Neural cell (in vitro differentiated cells): ENCODE data around the gene AMDHD2. TPM values are rescaled to one million over a fixed set of nuclear protein-coding genes. Genes with fewer than 3 reads are reported as not detected.

Source experiments
- H2AFZ ChIP-seq: fragments of 200-600, 300-800 bp; sonication (generic), shearing (Covaris generic); 2 replicates; pipeline ENCODE4 v1.6.0; 2014; ENCODE audit warnings: low read depth, mild to moderate bottlenecking, antibody characterized with exemption, low read length, moderate library complexity
- H3F3A ChIP-seq: fragments of 200-600 bp; shearing (Covaris generic); 2 replicates; pipeline ENCODE4 v1.6.1; 2016; ENCODE audit warnings: mild to moderate bottlenecking, moderate library complexity, mixed read lengths, antibody characterized with exemption, low read length; ENCODE audit not compliant: insufficient read depth, poor library complexity, severe bottlenecking
- H3K27ac ChIP-seq: fragments of 200-600, 300-800 bp; sonication (generic), shearing (Covaris generic); 2 replicates; pipeline ENCODE4 v1.5.1; 2014; ENCODE audit warnings: mild to moderate bottlenecking, low read length, moderate library complexity
- H3K27me3 ChIP-seq: fragments of 300-800, 200-600 bp; sonication (generic), shearing (Covaris generic); 2 replicates; pipeline ENCODE4 v1.6.0; 2014; ENCODE audit warnings: mild to moderate bottlenecking, low read depth, low read length, moderate library complexity; ENCODE audit not compliant: insufficient read depth
- H3K36me3 ChIP-seq: fragments of 300-800, 200-600 bp; sonication (generic), shearing (Covaris generic); 2 replicates; pipeline ENCODE4 v1.5.1; 2014; ENCODE audit warnings: mild to moderate bottlenecking, antibody characterized with exemption, low read length, moderate library complexity; ENCODE audit not compliant: insufficient read depth
- H3K4me2 ChIP-seq: fragments of 300-800, 200-600 bp; sonication (generic), shearing (Covaris generic); 2 replicates; pipeline ENCODE4 v1.6.0; 2014; ENCODE audit warnings: mild to moderate bottlenecking, low read length
- H3K4me3 ChIP-seq: fragments of 300-800, 200-600 bp; sonication (generic), shearing (Covaris generic); 2 replicates; pipeline ENCODE4 v1.5.1; 2014; ENCODE audit warnings: mild to moderate bottlenecking, low read length, moderate library complexity
- H3K79me2 ChIP-seq: fragments of 200-600 bp; shearing (Covaris generic); replicated peaks from 2 replicates; pipeline ENCODE4 v1.6.0; 2014; ENCODE audit warnings: mild to moderate bottlenecking, low read length, moderate library complexity; ENCODE audit not compliant: insufficient read depth
- H3K9ac ChIP-seq: fragments of 300-800, 200-600 bp; sonication (generic), shearing (Covaris generic); 2 replicates; pipeline ENCODE4 v1.6.1; 2016; ENCODE audit warnings: mild to moderate bottlenecking, low read length, mixed read lengths
- H3K9me2 ChIP-seq: fragments of 200-600 bp; shearing (Covaris generic); 2 replicates; pipeline ENCODE4 v1.6.1; 2016; ENCODE audit warnings: mild to moderate bottlenecking, low read length, mixed read lengths; ENCODE audit not compliant: insufficient read depth
- H3K9me3 ChIP-seq: fragments of 200-600, 300-800 bp; sonication (generic), shearing (Covaris generic); 2 replicates; pipeline ENCODE4 v1.6.1; 2016; ENCODE audit warnings: mild to moderate bottlenecking, mixed run types, low read length, moderate library complexity, mixed read lengths
- H4K20me1 ChIP-seq: fragments of 200-600 bp; shearing (Covaris generic); 2 replicates; pipeline ENCODE4 v1.6.1; 2016; ENCODE audit warnings: mild to moderate bottlenecking, mixed run types; ENCODE audit not compliant: insufficient read depth
- EP300 ChIP-seq: fragments of 450-650 bp; conservative IDR thresholded peaks from 2 replicates; pipeline ENCODE4 v1.6.1; 2014; ENCODE audit warnings: antibody characterized with exemption, mild to moderate bottlenecking, moderate library complexity; ENCODE audit not compliant: poor library complexity, severe bottlenecking
- EZH2 ChIP-seq: fragments of 200-600, 300-800 bp; shearing (Covaris generic), sonication (generic); IDR thresholded peaks from 2 replicates; pipeline ENCODE4 v1.6.1; 2014; ENCODE audit warnings: antibody characterized with exemption, low read length, borderline replicate concordance, mild to moderate bottlenecking; ENCODE audit not compliant: insufficient read depth, poor library complexity, severe bottlenecking
- MXI1 ChIP-seq: fragments of 450-650 bp; conservative IDR thresholded peaks from 2 replicates; pipeline ENCODE4 v1.6.1; 2014; ENCODE audit warnings: antibody characterized with exemption, mild to moderate bottlenecking; ENCODE audit not compliant: poor library complexity, severe bottlenecking
- POLR2AphosphoS5 ChIP-seq: IDR thresholded peaks from 2 replicates; pipeline ENCODE4 v1.6.1; 2012
- RAD21 ChIP-seq: fragments of 450-650 bp; conservative IDR thresholded peaks from 2 replicates; pipeline ENCODE4 v1.6.1; 2014; ENCODE audit warnings: antibody characterized with exemption, mild to moderate bottlenecking, moderate library complexity
- SMC3 ChIP-seq: fragments of 450-650 bp; conservative IDR thresholded peaks from 2 replicates; pipeline ENCODE4 v1.6.1; 2014; ENCODE audit warnings: antibody characterized with exemption, mild to moderate bottlenecking, moderate library complexity; ENCODE audit not compliant: poor library complexity
- TAF1 ChIP-seq: IDR thresholded peaks from 2 replicates; pipeline ENCODE4 v1.6.1; 2012; ENCODE audit warnings: low read depth
- polyA minus RNA-seq: library from RNA; depleted of rRNA, polyadenylated mRNA; stranded (reverse); fragments of >200 nt; gene quantifications from 2 replicates; pipeline ENCODE4 v1.2.3, GENCODE V29; 2014
- polyA plus RNA-seq: library from polyadenylated mRNA; depleted of rRNA; stranded (reverse); fragments of >200 nt; gene quantifications from 2 replicates; pipeline ENCODE4 v1.2.3, GENCODE V29; 2014
- TF ChIP-seq, protein P1 (sequence below): fragments of 450-650 bp; IDR thresholded peaks from 2 replicates; pipeline ENCODE4 v1.5.1; 2014; ENCODE audit warnings: antibody characterized with exemption, mild to moderate bottlenecking, moderate library complexity; ENCODE audit not compliant: poor library complexity, severe bottlenecking
- TF ChIP-seq, protein P2 (sequence below): IDR thresholded peaks from 2 replicates; pipeline ENCODE4 v1.6.1; 2012; ENCODE audit warnings: borderline replicate concordance

AMDHD2 gene, protein sequence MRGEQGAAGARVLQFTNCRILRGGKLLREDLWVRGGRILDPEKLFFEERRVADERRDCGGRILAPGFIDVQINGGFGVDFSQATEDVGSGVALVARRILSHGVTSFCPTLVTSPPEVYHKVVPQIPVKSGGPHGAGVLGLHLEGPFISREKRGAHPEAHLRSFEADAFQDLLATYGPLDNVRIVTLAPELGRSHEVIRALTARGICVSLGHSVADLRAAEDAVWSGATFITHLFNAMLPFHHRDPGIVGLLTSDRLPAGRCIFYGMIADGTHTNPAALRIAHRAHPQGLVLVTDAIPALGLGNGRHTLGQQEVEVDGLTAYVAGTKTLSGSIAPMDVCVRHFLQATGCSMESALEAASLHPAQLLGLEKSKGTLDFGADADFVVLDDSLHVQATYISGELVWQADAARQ
- polyA plus RNA-seq (50.0 and 80.3 TPM in 2 replicates), polyA minus RNA-seq (17.0 and 19.5 TPM in 2 replicates)

DNA sequence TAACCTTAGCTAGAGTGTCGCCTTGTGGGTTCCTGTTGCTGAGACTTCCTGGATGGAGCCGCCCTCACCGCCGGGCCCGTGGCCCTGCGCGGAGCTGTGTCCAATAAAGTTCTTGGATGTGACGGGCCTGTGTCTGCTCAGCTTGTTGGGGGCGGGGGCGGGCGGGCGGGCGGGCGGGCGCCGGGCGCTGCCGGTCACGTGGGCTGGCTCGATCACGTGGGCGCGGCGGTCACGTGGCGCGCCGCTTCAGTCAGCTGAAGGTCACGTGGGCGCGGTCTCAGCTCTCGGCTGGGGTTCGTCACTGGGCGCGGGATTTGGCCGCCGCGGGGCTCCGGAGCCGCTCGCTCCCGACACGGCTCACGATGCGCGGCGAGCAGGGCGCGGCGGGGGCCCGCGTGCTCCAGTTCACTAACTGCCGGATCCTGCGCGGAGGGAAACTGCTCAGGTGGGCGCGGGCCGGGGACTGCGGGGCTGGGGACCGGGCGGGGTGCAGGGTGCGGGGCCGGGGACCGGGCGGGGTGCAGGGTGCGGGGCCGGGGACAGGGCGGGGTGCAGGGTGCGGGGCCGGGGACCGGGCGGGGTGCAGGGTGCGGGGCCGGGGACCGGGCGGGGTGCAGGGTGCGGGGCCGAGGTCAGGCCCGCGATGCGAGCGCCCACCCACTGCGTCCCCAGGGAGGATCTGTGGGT lies at the start of gene AMDHD2:
TSS of gene AMDHD2 (plus strand) at position 275 of the 687 bp plus-strand sequence. CDS start at position 363, 88 bp downstream.
- H3K27ac ChIP-seq = no peak within 1 kb of the TSS
- no peaks in the 10 kb centered on the region for H3K9me3 ChIP-seq
- H3K4me3 ChIP-seq = peak within 1 kb of the TSS; percentile 73
- peaks cover 33% of the 10 kb centered on the region for H4K20me1 ChIP-seq
- peak within 1 kb of the TSS; percentile 61 for H3K9ac ChIP-seq
- H3K79me2 ChIP-seq = peaks cover 42% of the 10 kb centered on the region
- no peaks in the 10 kb centered on the region for H3F3A ChIP-seq
- TF ChIP-seq RAD21 = no peak
- TF ChIP-seq, protein P1, sequence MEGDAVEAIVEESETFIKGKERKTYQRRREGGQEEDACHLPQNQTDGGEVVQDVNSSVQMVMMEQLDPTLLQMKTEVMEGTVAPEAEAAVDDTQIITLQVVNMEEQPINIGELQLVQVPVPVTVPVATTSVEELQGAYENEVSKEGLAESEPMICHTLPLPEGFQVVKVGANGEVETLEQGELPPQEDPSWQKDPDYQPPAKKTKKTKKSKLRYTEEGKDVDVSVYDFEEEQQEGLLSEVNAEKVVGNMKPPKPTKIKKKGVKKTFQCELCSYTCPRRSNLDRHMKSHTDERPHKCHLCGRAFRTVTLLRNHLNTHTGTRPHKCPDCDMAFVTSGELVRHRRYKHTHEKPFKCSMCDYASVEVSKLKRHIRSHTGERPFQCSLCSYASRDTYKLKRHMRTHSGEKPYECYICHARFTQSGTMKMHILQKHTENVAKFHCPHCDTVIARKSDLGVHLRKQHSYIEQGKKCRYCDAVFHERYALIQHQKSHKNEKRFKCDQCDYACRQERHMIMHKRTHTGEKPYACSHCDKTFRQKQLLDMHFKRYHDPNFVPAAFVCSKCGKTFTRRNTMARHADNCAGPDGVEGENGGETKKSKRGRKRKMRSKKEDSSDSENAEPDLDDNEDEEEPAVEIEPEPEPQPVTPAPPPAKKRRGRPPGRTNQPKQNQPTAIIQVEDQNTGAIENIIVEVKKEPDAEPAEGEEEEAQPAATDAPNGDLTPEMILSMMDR = no peak
- peak; percentile 25 for TF ChIP-seq EP300
- TF ChIP-seq TAF1 = no peak
- TF ChIP-seq MXI1 = peak; percentile 69
- TF ChIP-seq POLR2AphosphoS5 = peak; percentile 91
- TF ChIP-seq EZH2 = no peak
- no peak for TF ChIP-seq SMC3
- H3K27me3 ChIP-seq = no peaks in the 10 kb centered on the region
- no peaks in the 10 kb centered on the region for H3K36me3 ChIP-seq
- H3K9me2 ChIP-seq = no peaks in the 10 kb centered on the region
- no peak within 1 kb of the TSS for H2AFZ ChIP-seq
- peak within 1 kb of the TSS; percentile 62 for H3K4me2 ChIP-seq

DNA sequence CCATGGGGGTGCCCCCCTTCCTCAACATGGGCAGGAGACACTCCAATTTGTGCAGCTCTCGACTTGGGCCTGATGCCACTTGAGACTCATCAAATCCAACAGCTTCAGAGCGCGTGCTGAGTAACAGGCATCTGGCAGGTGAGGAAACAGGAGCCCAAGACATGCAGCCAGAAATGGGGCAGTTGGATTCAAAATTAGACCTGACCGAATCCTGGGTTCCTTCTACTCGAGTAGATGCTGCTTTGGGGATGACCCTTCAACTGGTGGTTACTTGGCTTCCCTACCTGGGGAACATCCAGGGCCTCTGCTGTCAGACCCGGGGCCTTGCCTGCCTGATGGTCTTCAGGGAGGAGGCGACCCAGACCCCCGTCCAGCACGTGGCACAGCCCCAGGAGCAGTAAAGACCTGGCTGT lies 49.6 kb upstream of the AMDHD2 start:
- H3K9me3 ChIP-seq = no peaks in the 10 kb centered on the region
- H3K9ac ChIP-seq = peak overlapping the region; percentile 49
- H3K4me2 ChIP-seq = no peak overlapping the region
- no peak overlapping the region for H2AFZ ChIP-seq
- TF ChIP-seq SMC3 = no peak
- no peak for TF ChIP-seq POLR2AphosphoS5
- TF ChIP-seq, protein P2, sequence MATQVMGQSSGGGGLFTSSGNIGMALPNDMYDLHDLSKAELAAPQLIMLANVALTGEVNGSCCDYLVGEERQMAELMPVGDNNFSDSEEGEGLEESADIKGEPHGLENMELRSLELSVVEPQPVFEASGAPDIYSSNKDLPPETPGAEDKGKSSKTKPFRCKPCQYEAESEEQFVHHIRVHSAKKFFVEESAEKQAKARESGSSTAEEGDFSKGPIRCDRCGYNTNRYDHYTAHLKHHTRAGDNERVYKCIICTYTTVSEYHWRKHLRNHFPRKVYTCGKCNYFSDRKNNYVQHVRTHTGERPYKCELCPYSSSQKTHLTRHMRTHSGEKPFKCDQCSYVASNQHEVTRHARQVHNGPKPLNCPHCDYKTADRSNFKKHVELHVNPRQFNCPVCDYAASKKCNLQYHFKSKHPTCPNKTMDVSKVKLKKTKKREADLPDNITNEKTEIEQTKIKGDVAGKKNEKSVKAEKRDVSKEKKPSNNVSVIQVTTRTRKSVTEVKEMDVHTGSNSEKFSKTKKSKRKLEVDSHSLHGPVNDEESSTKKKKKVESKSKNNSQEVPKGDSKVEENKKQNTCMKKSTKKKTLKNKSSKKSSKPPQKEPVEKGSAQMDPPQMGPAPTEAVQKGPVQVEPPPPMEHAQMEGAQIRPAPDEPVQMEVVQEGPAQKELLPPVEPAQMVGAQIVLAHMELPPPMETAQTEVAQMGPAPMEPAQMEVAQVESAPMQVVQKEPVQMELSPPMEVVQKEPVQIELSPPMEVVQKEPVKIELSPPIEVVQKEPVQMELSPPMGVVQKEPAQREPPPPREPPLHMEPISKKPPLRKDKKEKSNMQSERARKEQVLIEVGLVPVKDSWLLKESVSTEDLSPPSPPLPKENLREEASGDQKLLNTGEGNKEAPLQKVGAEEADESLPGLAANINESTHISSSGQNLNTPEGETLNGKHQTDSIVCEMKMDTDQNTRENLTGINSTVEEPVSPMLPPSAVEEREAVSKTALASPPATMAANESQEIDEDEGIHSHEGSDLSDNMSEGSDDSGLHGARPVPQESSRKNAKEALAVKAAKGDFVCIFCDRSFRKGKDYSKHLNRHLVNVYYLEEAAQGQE = no peak
- TF ChIP-seq MXI1 = no peak
- TF ChIP-seq, protein P1 = no peak
- TF ChIP-seq TAF1 = no peak
- no peak for TF ChIP-seq RAD21
- no peak for TF ChIP-seq EP300
- no peak for TF ChIP-seq EZH2
- H3K27me3 ChIP-seq = peaks cover 6% of the 10 kb centered on the region
- H3F3A ChIP-seq = no peaks in the 10 kb centered on the region
- H4K20me1 ChIP-seq = no peaks in the 10 kb centered on the region
- H3K27ac ChIP-seq = no peak overlapping the region
- H3K36me3 ChIP-seq = no peaks in the 10 kb centered on the region
- H3K4me3 ChIP-seq = peak overlapping the region; percentile 52
- no peaks in the 10 kb centered on the region for H3K79me2 ChIP-seq
- H3K9me2 ChIP-seq = no peaks in the 10 kb centered on the region
